Measurements from ENCODE around the gene TBC1D5. TPM values are rescaled to one million over a fixed set of nuclear protein-coding genes. Genes with fewer than 3 reads are reported as not detected.

The TBC1D5 gene
- total and polyA plus RNA-seq, 2 of the 8 experiments (the other 6 are each of a cell fraction or from before 2014, with no cell fraction given): 11.0 to 22.9 TPM

- Histone ChIP-seq H4K91ac (replicated peaks; ENCODE audit: insufficient read length, low read length) (no peak overlapping the region), H2BK12ac (ENCODE audit: low read depth, low read length) (no peak overlapping the region), H3K9me3 (ENCODE audit: insufficient read depth in 2 of 2, low read depth in 1 of 2, low read length in 1 of 2) (no peaks in the 10 kb centered on the region), H3K36me3 (ENCODE audit: control insufficient read depth in 2 of 4, insufficient read depth in 4 of 4, low read length in 3 of 4) (no peaks in the 10 kb centered on the region), H3K4ac (replicated peaks; ENCODE audit: insufficient read length, low read depth, low read length) (no peak overlapping the region), H2BK5ac (ENCODE audit: low read depth, low read length) (no peak overlapping the region), H3K23ac (ENCODE audit: insufficient read length) (no peak overlapping the region), H3K4me3 (ENCODE audit: extremely low read depth in 1 of 4, insufficient read depth in 2 of 4, low read depth in 3 of 4, low read length in 4 of 4) (no peak overlapping the region), H3K18ac (ENCODE audit: extremely low read depth, low read length) (no peak overlapping the region), H2AFZ (ENCODE audit: low read length) (no peak overlapping the region), H3K27ac (ENCODE audit: low read depth, low read length) (no peak overlapping the region), H3K9ac (replicated peaks in 1 of 4; ENCODE audit: extremely low read depth in 1 of 4, low read depth in 3 of 4, low read length in 3 of 4) (no peak overlapping the region), H3K79me1 (ENCODE audit: low read depth, low read length) (no peaks in the 10 kb centered on the region), H3K4me2 (ENCODE audit: insufficient read depth in 1 of 2, low read depth in 2 of 2, low read length in 2 of 2) (no peak overlapping the region), H3K27me3 (replicated peaks in 1 of 4; ENCODE audit: control insufficient read depth in 3 of 4, extremely low read depth in 1 of 4, insufficient read depth in 3 of 4, low read length in 3 of 4) (peaks cover 0 to 1% (median 0%) of the 10 kb centered on the region in 4 experiments; a peak in 1 of 7 replicates), H3K56ac (replicated peaks; ENCODE audit: insufficient read length, low read depth, low read length) (no peak overlapping the region), H2BK120ac (replicated peaks; ENCODE audit: low read depth, low read length) (no peak overlapping the region), H2BK20ac (ENCODE audit: low read length) (no peak overlapping the region), H2BK15ac (ENCODE audit: low read length) (no peak overlapping the region), H4K20me1 (replicated peaks in 1 of 2; ENCODE audit: control insufficient read depth in 1 of 2, insufficient read depth in 2 of 2, low read length in 2 of 2) (no peaks in the 10 kb centered on the region), H2AK5ac (ENCODE audit: low read depth, low read length) (no peak overlapping the region), H4K8ac (ENCODE audit: extremely low read depth, insufficient read depth, low read length) (no peak overlapping the region), H3K4me1 (replicated peaks in 1 of 4; ENCODE audit: control insufficient read depth in 3 of 4, insufficient read depth in 4 of 4, low read length in 3 of 4) (no peaks in the 10 kb centered on the region), H3K79me2 (ENCODE audit: control insufficient read depth in 1 of 2, insufficient read depth in 2 of 2, low read length in 2 of 2) (no peaks in the 10 kb centered on the region), H3K14ac (ENCODE audit: insufficient read length) (no peak overlapping the region), H3K23me2 (ENCODE audit: low read depth, low read length) (no peaks in the 10 kb centered on the region), H4K5ac (ENCODE audit: insufficient read length, low read depth, low read length) (no peak overlapping the region)
- POLR2A ChIA-PET (ENCODE audit: partially characterized antibody): no interaction called here
- no peak for TF ChIP-seq TAF1 (IDR thresholded peaks at IDR 0.05; ENCODE audit: low read depth, low read length)
- TF ChIP-seq, protein P1, sequence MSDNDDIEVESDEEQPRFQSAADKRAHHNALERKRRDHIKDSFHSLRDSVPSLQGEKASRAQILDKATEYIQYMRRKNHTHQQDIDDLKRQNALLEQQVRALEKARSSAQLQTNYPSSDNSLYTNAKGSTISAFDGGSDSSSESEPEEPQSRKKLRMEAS (IDR thresholded peaks at IDR 0.05): no peak
- no peak for TF ChIP-seq CBX8 (IDR thresholded peaks at IDR 0.05; ENCODE audit: borderline replicate concordance, low read depth, low read length)
- no peak for TF ChIP-seq TBP (IDR thresholded peaks at IDR 0.05; ENCODE audit: low read depth, low read length)
- TF ChIP-seq CBX5 (IDR thresholded peaks at IDR 0.05; ENCODE audit: low read depth, low read length): no peak
- no peak for TF ChIP-seq KDM1A (IDR thresholded peaks at IDR 0.05; ENCODE audit: borderline replicate concordance, low read length)
- TF ChIP-seq BRCA1 (IDR thresholded peaks at IDR 0.05; ENCODE audit: low read depth, low read length): no peak
- no peak for FAIRE-seq
- 88% methylated on average over 4 of the region's 4 CpGs; no CpG with 5 or more reads in 1 of the 2 experiments for WGBS, 2 experiments (ENCODE audit: extremely low coverage in 1 of 2, insufficient coverage in 1 of 2, insufficient read length in 1 of 2, insufficient replicate concordance in 2 of 2, low coverage in 1 of 2, low lambda C conversion rate in 2 of 2, missing lambda C conversion rate in 1 of 2)
- DNase-seq (ENCODE audit: low read depth in 1 of 2, low spot score in 2 of 2): no peak
- CTCF ChIA-PET (ENCODE audit: partially characterized antibody): no interaction called here
Observed at GRCh38 chr3:17160597-17160996, 581.8 kb downstream of the TBC1D5 start.
